HG03342 (cell line): ENCODE measurements around the gene ERN2.

ENCODE experiments used
- ATAC-seq: cut with Tn5 transposase; IDR thresholded peaks from one replicate; pipeline ENCODE4 v1.9.1; 2021; ENCODE audit warnings: mild to moderate bottlenecking, moderate library complexity; ENCODE audit not compliant: unreplicated experiment

Gene ERN2

GRCh38 chr16:23640931-23641765, 71.9 kb downstream of the ERN2 start, which contains the start of the genes DCTN5 and PALB2:
Gene DCTN5, plus strand, starts transcription at chr16:23641466. Its CDS starts 77 bp downstream, at chr16:23641543.
Gene PALB2, minus strand, starts transcription at chr16:23641310. Its CDS starts 153 bp downstream, at chr16:23641157.
- peak; percentile 93 for ATAC-seq

DNA sequence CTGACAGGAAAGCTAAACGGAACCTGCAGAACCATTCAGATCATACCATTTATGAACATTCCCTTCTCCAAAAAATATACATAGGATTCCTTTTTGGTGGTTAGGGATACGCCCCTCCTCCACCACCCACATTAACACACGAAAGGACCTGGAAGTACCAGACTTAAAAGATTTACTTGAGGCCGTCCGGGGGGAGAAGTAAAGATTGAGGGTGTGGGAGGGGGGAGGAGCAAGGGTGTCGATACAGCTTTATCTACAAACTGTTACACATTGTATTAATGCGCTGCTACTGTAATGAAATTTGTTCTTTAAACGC, 72.4 kb downstream of the ERN2 start:
- no peak for ATAC-seq
